H7 (cell line): ENCODE data around the gene PUDP. TPM values are rescaled to one million over a fixed set of nuclear protein-coding genes. Genes with fewer than 3 reads are reported as not detected.

Experiments used
- DNase-seq: peaks from one replicate; pipeline ENCODE4 v3.0.0; 2012
- H3K27me3 ChIP-seq: 2 replicates; pipeline ENCODE4 v1.6.0; 2011; ENCODE audit warnings: mild to moderate bottlenecking, low read length; ENCODE audit not compliant: control insufficient read depth, insufficient read depth
- H3K36me3 ChIP-seq: replicated peaks from 2 replicates; pipeline ENCODE4 v1.5.1; 2011; ENCODE audit warnings: low read length; ENCODE audit not compliant: control insufficient read depth, insufficient read depth
- H3K4me3 ChIP-seq: 2 replicates; pipeline ENCODE4 v1.5.1; 2011; ENCODE audit warnings: low read depth, mild to moderate bottlenecking, control low read depth, low read length, moderate library complexity; ENCODE audit not compliant: insufficient read depth
- total RNA-seq: library from RNA; depleted of rRNA; stranded (reverse); fragments of >200 nt; shearing (Covaris generic); gene quantifications from 2 replicates; pipeline ENCODE4 v1.2.3, GENCODE V29; 2014

The PUDP gene
- total RNA-seq, 1 experiment from 2014 or later: 30.5 TPM

DNA sequence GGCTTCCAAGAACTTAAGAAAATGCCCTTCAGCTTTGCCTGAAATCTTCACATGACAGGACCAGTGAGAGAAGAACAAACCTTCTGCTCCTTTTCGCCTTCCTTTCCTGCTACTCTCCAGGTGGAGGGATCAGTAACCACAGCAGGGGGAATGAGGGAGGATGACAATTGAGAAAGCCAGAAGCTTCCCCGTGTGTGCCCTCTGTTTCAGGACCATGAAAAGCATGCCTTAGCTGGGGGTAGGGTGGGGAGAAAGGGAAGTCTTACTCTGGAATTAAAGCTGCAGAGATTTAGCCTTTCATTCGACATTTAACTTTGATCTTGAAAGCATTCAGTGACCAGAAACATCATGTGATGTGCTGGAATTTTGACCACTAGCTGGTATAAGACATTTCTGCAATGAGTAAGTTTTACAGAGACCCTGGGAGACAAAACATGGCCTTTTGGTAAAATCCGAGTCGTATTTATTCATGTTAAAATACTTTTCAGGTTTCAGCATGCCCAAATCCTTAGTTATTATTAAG lies 10.6 kb upstream of the PUDP start:
- DNase-seq: peak; percentile 57
- Histone ChIP-seq H3K4me3 (no peak overlapping the region), H3K27me3 (no peaks in the 10 kb centered on the region), H3K36me3 (no peaks in the 10 kb centered on the region)

DNA sequence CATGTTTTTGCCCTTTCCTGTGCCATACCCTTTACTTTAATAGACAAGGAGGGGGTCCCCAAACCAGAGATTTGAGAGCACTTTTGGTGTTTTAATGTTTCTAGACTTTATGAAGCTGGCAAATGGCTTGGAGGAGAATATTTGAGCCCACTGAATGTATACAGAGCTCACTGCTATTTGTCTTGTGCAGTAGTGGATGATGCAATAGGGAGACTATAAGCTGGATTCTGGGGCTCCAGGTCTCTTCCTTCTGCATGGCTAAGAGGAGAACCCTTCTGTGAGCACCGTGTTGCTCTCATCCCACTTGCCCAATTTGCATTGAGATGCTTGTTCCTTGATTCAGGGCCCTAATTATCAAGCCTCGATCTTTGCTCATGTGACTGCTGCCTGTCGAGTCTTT lies 8.9 kb upstream of the PUDP start:
- no peak for DNase-seq
- Histone ChIP-seq H3K27me3 (no peaks in the 10 kb centered on the region), H3K36me3 (no peaks in the 10 kb centered on the region), H3K4me3 (no peak overlapping the region)

DNA sequence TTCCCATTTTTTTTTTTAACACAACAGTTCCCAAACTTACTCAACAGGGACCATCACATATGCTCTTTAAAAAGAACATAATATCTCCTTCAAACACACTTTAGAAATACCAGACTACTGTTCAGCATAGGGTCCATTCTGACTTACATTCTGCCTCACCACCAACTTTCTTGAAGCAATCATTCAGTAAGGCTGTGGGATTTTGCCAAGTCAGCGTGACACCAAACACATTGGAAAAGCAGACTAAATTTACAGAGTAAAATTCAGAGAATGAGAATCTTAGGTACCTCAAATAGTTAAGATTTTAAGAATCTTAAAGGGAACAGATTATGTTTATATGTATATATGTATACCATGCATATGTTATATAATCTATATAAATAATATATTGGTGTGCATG lies 7.2 kb upstream of the PUDP start:
- H3K36me3 ChIP-seq: no peaks in the 10 kb centered on the region
- no peaks in the 10 kb centered on the region for H3K27me3 ChIP-seq
- no peak for DNase-seq
- H3K4me3 ChIP-seq: no peak overlapping the region

DNA sequence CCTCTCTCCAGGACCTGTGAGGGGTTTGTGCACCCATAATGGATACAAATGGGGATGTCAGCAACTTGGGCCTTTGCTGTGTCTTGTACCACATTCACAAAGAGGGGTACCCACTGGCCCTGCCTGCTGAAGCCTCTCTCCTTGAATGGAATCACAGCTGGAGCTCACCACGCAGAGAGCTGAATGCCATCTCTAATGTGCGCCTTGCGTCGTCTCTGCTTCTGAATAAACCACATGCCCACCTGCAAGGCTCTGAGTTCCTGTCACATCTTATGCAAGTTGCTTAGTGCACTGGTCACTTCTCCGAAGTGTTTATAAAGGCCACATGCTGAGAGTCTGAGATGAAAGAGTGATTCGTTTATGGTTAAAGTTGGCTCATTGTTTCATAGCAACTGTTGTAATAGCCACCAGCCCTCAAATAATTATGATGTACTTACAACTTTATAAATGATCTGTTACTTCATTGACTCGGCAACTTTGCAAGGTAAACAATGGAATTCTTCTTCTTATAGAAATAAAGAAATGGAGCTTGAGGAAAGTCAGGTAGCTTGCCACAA lies 6.2 kb upstream of the PUDP start:
- H3K36me3 ChIP-seq: no peaks in the 10 kb centered on the region
- DNase-seq: peak; percentile 21
- H3K27me3 ChIP-seq: no peaks in the 10 kb centered on the region
- no peak overlapping the region for H3K4me3 ChIP-seq

DNA sequence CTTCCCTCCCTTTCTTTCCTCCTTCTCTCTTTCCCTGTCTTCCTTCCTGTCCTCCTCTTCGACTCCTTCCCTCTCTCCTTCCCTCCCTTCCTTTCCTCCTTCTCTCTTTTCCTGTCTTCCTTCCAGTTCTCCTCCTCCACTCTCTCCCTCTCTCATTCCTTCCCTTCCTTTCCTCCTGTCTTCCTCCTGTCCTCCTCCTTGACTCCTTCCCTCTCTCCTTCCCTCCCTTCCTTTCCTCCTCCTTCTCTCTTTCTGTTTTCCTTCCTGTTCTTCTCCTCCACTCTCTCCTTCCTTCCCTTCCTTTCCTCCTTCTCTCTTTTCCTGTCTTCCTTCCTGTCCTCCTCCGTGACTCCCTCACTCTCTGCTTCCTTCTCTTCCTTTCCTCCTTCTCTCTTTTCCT lies 5.3 kb upstream of the PUDP start:
- no peak overlapping the region for H3K4me3 ChIP-seq

DNA sequence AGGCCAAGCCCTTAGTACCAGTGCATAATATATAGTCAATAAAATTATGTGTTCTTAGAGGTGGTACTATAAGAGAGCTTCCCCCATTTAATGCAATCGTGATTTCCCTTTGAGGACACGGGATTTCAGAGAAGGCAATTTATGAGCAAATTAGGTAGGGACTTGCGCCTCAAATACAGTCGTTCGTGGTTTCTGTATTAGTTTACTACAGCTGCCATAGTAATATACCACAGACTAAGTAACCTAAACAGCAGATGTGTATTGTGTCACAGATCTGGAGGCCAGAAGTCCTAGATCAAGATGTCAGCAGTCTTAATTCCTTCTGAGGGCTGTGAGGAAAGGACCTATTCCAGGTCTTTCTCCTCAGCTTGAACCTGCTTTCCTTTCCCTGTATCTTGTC lies 1.5 kb upstream of the PUDP start:
- no peaks in the 10 kb centered on the region for H3K36me3 ChIP-seq
- no peak overlapping the region for H3K4me3 ChIP-seq
- no peak for DNase-seq
- H3K27me3 ChIP-seq: no peaks in the 10 kb centered on the region

More for the DNA sequence above, 5.3 kb upstream of the PUDP start:
- Histone ChIP-seq H3K36me3 (no peaks in the 10 kb centered on the region), H3K27me3 (no peaks in the 10 kb centered on the region)
- DNase-seq: no peak

DNA sequence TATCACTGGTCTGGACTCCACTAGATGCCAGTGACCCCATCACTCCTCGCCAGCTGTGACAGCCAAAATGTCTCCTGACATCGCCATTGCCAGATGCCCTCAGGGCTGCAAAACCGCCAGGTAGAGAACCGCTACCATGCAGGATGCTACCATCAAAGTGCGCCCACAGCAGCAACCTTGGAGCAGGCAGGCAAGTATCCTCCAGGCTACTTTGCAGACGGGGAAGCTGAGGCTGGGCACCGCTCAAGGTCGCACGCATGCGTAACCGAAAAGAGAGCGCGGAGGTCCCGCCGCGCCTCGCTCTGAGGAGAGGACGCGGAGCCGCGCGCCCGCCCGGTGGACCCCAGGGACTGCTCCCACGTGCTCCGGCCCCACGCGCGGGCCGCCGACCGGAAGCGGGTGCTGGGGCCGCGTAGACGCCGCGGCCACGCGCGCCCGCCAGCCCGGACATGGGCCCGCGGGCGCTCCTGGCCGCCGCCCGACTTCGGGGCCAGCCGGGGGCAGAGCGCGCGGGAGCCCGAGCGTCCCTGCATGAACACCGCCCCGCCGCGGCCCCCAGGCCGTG lies 458 bp downstream of the PUDP start, which contains the start of gene STS:
STS (plus strand) TSS at position 300 of the 565 bp plus-strand sequence. CDS start 105,488 bp downstream, outside the sequence.
- DNase-seq: no peak
- peak within 1 kb of the TSS; percentile 82 for H3K4me3 ChIP-seq
- H3K36me3 ChIP-seq: no peaks in the 10 kb centered on the region
- H3K27me3 ChIP-seq: no peaks in the 10 kb centered on the region

DNA sequence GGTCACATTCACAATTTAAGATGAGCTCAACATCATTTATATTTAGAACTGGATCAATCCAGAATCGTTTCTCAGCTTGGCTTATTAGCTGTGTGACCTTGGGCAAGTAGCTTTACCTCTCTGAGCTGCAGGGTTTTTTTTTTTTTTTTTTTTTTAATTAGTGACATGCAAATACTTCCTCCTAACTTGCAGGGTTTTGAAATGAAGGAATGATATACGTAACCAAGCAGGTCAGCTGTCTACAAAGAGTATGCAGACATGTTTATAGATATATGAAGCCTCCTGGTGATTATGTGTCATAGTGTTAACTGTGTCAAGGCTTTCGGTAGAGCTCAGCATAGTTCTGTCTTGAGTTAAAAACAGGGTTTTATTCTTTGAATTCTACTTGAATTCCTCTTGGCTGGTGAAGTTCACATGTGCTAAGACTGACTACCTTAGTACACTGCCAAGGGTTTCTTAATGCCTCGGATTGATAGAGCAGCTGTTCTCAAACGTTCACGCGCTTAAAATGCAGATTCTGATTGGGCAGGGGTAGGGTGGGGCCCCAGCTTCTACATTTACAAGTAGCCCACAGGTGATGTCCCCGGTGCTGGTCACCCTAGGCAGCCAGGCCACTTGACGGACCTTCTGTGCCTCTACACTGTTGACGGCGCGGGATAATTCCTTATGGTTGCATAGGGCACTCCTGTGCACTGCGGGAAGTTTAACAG lies 1.1 kb downstream of the PUDP start:
- H3K27me3 ChIP-seq: no peaks in the 10 kb centered on the region
- peak overlapping the region; percentile 82 for H3K4me3 ChIP-seq
- DNase-seq: no peak
- H3K36me3 ChIP-seq: no peaks in the 10 kb centered on the region

DNA sequence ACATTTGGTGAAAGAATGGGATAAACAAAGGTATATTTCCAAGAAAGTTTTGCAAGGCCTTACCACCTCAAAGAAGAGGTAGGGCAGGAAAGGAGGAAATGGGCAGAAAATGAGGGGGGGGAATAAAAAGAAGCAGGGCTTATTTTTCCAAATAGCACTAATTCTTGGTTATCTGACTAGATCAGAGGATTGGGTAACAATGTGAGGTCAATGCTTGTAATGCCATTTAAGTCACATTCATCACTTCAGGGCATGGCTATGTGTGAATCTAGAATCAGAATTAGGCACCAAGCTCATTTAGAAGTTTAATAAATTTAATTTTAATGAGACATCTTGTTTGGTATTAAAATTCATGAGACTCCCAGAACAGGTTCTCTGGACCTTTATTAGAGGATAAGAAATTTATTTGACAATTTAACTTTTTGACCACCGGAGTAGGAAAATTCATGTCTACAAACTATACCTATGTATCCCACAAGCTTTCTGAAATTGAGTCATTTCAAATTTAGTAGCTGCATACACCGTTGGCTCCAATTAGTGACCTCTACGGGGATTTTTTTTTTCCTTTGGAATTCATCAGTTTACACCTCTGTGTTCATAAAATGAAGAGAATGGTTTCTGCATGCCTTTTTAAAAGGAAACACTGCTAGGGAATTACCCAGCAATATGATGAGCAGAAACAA lies 1.8 kb downstream of the PUDP start:
- Histone ChIP-seq H3K36me3 (no peaks in the 10 kb centered on the region), H3K27me3 (no peaks in the 10 kb centered on the region), H3K4me3 (no peak overlapping the region)
- no peak for DNase-seq

DNA sequence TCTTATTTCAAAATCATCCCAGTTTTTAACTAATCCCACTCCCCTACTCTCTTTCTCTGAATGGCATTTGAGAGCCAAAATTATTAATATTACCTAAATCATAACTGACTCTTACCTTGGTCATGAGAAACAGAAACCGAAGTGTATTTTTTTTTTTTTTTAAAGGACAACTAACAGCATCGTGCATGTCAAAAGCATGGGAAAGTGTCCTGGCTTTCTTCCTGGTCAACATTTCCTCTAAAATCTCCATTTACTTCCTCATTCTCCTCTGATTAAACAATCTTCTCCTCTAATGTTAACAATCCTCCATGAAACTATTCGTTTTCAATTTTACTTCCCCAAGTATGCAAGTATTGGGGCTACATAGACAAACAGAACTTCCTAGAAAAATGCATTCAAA lies 2.5 kb downstream of the PUDP start:
- DNase-seq: no peak
- Histone ChIP-seq H3K4me3 (no peak overlapping the region), H3K36me3 (no peaks in the 10 kb centered on the region), H3K27me3 (no peaks in the 10 kb centered on the region)

DNA sequence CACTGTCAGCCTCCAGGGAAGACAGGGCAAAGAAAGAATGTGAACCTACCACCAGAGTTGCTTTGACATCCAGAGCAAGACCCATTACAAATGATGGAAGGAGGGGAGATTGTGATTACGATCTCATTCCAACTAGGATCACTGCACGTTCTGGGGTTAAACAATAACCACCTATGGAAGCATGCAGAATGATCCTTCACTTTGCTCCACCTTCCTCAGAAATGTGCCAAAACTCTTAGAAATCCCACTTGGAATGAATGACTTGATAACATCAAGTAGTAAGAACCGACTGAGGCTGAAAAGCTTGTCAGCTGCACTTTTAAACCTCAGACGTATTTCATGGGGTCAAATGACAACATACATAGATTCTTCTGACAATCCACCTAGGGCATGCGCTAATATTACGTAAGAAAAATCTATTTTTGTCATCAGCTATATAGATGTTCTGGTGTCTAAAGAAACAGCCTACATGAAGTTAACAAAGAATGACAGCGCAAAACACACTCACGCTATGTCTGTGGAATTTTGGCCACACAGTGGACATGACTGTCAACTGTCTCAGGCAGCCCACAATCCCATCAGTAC lies 3.9 kb downstream of the PUDP start:
- no peaks in the 10 kb centered on the region for H3K36me3 ChIP-seq
- H3K27me3 ChIP-seq: no peaks in the 10 kb centered on the region
- no peak for DNase-seq
- no peak overlapping the region for H3K4me3 ChIP-seq

DNA sequence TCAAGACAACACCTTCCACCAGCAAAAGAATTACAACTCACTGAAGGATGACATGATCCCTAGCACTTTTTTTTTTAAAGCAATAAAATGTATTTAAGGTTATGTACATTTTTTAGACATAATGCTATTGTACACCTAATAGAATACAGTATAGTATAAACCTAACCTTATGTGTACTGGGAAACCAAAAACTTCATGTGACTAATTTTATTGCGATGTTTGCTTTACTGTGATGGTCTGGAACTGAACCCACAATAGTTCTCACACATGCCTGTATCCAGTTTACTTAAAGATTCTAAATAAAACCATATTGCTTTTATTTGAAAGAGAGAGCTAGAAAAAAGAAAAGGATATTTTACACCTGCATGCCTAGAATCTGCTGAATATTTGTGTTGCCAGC lies 4.9 kb downstream of the PUDP start:
- Histone ChIP-seq H3K4me3 (no peak overlapping the region), H3K27me3 (no peaks in the 10 kb centered on the region), H3K36me3 (no peaks in the 10 kb centered on the region)
- DNase-seq: no peak

DNA sequence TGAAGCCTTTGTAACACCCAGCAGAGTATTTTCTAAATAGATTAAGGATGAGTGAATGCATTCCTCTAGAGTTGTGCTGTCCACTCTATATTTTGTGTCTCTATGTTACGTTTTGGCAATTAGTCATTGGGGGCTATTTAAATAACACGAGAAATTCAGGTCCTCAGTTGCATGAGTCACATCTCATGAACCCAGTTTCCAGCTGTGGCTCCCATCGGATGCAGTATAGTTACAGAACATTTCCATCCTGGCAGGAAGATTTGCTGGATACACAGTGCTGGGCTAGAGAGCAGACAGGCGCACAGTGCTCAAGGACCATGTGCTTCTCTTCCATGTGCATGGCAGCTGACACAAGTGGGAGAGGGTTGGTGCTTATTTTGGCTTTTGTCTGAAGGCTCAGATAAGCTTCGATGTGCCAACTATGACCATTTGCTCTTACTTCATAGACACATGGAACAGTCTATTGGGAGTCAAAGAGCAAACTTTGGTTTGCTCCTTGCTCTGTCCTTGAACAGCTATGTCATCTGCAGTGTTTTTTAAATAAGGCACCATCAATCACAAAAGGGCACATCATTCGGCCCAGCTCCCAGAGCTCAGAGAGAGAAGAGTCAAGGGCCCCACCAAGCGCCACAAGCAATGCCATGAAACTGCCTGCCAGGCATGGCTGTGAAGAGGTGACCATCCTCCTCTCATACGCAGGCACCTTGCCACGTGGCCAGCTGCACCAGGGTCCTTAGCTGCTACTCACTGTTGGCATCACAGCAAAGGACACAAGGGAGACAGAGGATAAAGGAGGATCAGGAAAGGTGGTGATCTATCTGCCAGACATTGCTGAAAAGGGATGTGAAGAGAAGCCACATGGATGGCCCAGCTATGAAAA lies 8.5 kb downstream of the PUDP start:
- DNase-seq: no peak
- Histone ChIP-seq H3K27me3 (no peaks in the 10 kb centered on the region), H3K36me3 (no peaks in the 10 kb centered on the region), H3K4me3 (no peak overlapping the region)

DNA sequence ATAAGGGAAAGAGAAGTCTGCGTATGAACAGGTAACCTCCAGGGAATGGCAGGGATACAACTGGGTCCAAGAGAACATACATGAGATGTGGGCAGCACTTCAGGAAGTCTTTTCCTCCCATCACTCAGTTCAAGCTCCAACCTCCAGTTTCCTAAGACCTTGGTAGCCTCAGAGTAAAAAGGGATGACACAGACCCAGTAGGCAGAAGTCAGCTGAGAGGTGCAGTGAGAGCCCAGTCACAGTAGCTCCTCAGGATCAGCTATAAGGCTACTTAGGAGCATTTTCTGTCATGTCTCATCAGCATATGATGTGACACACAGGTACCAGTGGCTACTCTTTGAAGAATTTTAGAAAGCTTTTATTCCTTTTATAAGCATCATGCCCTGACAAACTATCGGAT lies 13.0 kb downstream of the PUDP start:
- H3K36me3 ChIP-seq: no peaks in the 10 kb centered on the region
- DNase-seq: no peak
- H3K27me3 ChIP-seq: no peaks in the 10 kb centered on the region
- no peak overlapping the region for H3K4me3 ChIP-seq
